Measurements from ENCODE around the gene ARHGAP23. TPM values are rescaled to one million over a fixed set of nuclear protein-coding genes. Genes with fewer than 3 reads are reported as not detected.

The ARHGAP23 gene
- polyA plus RNA-seq, 1 donor (not counting 4 experiments of a cell fraction or from before 2014, with no cell fraction given): 6.1 TPM

- dilution Hi-C loops (cut with MboI; ENCODE audit: extremely low pct_ligation_motif_present, low sequenced_read_pairs): no loop called here
- H3K36me3 ChIP-seq (ENCODE audit: control insufficient read depth in 2 of 2, extremely low read depth in 1 of 2, insufficient read depth in 2 of 2, low read length in 2 of 2): no peaks in the 10 kb centered on the region
- no peak overlapping the region for H3K27ac ChIP-seq (ENCODE audit: control insufficient read depth, insufficient read depth, low read length)
- no peak overlapping the region for H3K9ac ChIP-seq (ENCODE audit: control insufficient read depth, extremely low read depth, insufficient read depth, low read length)
- H3K9me3 ChIP-seq (ENCODE audit: control insufficient read depth, low read depth, low read length): no peaks in the 10 kb centered on the region
- DNase-seq (ENCODE audit: low read depth, low spot score): no peak
- TF ChIP-seq EZH2 (IDR thresholded peaks at IDR 0.05; ENCODE audit: low read length) (peak; percentile 71), CTCF (optimal IDR thresholded peaks at IDR 0.05 in 1 of 3, IDR thresholded peaks at IDR 0.05 in 1 of 3, conservative IDR thresholded peaks at IDR 0.05 in 1 of 3; ENCODE audit: extremely low read depth in 1 of 3, insufficient read depth in 2 of 3, low read length in 3 of 3) (no peak)
- no peak overlapping the region for H2AFZ ChIP-seq (ENCODE audit: control insufficient read depth, low read length)
- no peak overlapping the region for H3K4me2 ChIP-seq (ENCODE audit: control insufficient read depth, extremely low read depth, insufficient read depth, low read depth, low read length)
- no peaks in the 10 kb centered on the region for H3K4me1 ChIP-seq (ENCODE audit: control insufficient read depth, extremely low read depth, insufficient read depth, low read length)
- no peaks in the 10 kb centered on the region for H4K20me1 ChIP-seq (ENCODE audit: control insufficient read depth, extremely low read depth, insufficient read depth, low read length)
- H3K79me2 ChIP-seq (ENCODE audit: control insufficient read depth, insufficient read depth, low read length): no peaks in the 10 kb centered on the region
- H3K27me3 ChIP-seq (ENCODE audit: control insufficient read depth, extremely low read depth, insufficient read depth, low read length): peaks cover 61% of the 10 kb centered on the region
- H3K4me3 ChIP-seq (ENCODE audit: control insufficient read depth in 2 of 3, extremely low read depth in 1 of 3, insufficient read depth in 2 of 3, low read depth in 1 of 3, low read length in 3 of 3): no peak overlapping the region
- H3K9me1 ChIP-seq (ENCODE audit: control insufficient read depth, extremely low read depth, insufficient read depth, low read length): no peaks in the 10 kb centered on the region
- no peak for FAIRE-seq
These were observed 7.0 kb upstream of the ARHGAP23 start for GRCh38 chr17:38421171-38421841.

- H3K27me3 ChIP-seq (ENCODE audit: control insufficient read depth, extremely low read depth, insufficient read depth, low read length): peaks cover 57% of the 10 kb centered on the region
These were observed 6.1 kb upstream of the ARHGAP23 start for GRCh38 chr17:38421871-38422827.

More at GRCh38 chr17:38421871-38422827, 6.1 kb upstream of the ARHGAP23 start:
- no peak overlapping the region for H3K9ac ChIP-seq (ENCODE audit: control insufficient read depth, extremely low read depth, insufficient read depth, low read length)
- no peaks in the 10 kb centered on the region for H3K9me3 ChIP-seq (ENCODE audit: control insufficient read depth, low read depth, low read length)
- no peak overlapping the region for H2AFZ ChIP-seq (ENCODE audit: control insufficient read depth, low read length)
- FAIRE-seq (no peak), DNase-seq (ENCODE audit: low read depth, low spot score) (no peak)
- no peak overlapping the region for H3K4me2 ChIP-seq (ENCODE audit: control insufficient read depth, extremely low read depth, insufficient read depth, low read depth, low read length)
- H3K27ac ChIP-seq (ENCODE audit: control insufficient read depth, insufficient read depth, low read length): no peak overlapping the region
- H3K4me3 ChIP-seq (ENCODE audit: control insufficient read depth in 2 of 3, extremely low read depth in 1 of 3, insufficient read depth in 2 of 3, low read depth in 1 of 3, low read length in 3 of 3): no peak overlapping the region
- TF ChIP-seq EZH2 (IDR thresholded peaks at IDR 0.05; ENCODE audit: low read length) (no peak), CTCF (optimal IDR thresholded peaks at IDR 0.05 in 1 of 3, IDR thresholded peaks at IDR 0.05 in 1 of 3, conservative IDR thresholded peaks at IDR 0.05 in 1 of 3; ENCODE audit: extremely low read depth in 1 of 3, insufficient read depth in 2 of 3, low read length in 3 of 3) (no peak)
- H4K20me1 ChIP-seq (ENCODE audit: control insufficient read depth, extremely low read depth, insufficient read depth, low read length): no peaks in the 10 kb centered on the region
- no peaks in the 10 kb centered on the region for H3K36me3 ChIP-seq (ENCODE audit: control insufficient read depth in 2 of 2, extremely low read depth in 1 of 2, insufficient read depth in 2 of 2, low read length in 2 of 2)
- H3K9me1 ChIP-seq (ENCODE audit: control insufficient read depth, extremely low read depth, insufficient read depth, low read length): no peaks in the 10 kb centered on the region
- H3K79me2 ChIP-seq (ENCODE audit: control insufficient read depth, insufficient read depth, low read length): no peaks in the 10 kb centered on the region
- dilution Hi-C loops (cut with MboI; ENCODE audit: extremely low pct_ligation_motif_present, low sequenced_read_pairs): no loop called here
- H3K4me1 ChIP-seq (ENCODE audit: control insufficient read depth, extremely low read depth, insufficient read depth, low read length): no peaks in the 10 kb centered on the region

Data from keratinocyte (primary cell).